ENCODE data around the gene PEX7.
"Not testable (repeated sequence)": the region's sequence is repeated elsewhere in the genome, so short reads cannot be mapped to it uniquely, and the experiment has no call there.

Gene PEX7

DNA sequence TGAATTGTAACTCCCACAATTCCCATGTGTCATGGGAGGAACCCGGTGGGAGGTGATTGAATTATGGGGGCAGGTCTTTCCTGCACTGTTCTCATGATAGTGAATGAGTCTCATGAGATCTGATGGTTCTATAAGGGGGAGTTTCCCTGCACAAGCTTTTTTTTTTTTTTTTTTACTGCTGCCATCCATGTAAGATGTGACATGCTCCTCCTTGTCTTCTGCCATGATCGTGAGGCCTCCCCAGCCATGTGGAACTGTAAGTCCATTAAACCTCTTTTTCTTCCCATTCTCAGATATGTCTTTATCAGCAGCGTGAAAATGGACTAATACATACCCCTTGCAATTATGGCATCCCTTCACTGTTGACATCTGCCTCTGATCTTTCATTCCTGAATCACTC, 82.1 kb downstream of the PEX7 start:
- not testable (repeated sequence) for DNase-seq

DNA sequence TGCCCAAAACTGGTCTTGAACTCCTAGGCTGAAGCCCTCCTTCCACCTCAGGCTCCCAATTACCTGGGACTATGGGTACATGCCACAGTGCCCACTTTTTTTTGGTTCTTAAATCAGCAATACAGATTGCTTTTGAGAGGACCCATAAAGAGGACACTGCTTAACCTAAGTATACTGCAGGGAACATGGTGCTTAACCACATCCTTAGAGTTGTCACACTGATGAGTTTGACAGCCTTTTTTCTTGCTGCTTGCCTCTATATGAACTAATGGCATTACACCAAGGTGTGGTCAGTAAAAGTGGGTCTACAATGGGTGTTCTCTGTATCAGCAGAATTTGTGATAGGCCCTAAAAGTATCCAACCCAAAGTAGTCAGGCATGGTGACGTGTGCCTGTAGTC, 92.6 kb downstream of the PEX7 start:
- DNase-seq, result no peak

DNA sequence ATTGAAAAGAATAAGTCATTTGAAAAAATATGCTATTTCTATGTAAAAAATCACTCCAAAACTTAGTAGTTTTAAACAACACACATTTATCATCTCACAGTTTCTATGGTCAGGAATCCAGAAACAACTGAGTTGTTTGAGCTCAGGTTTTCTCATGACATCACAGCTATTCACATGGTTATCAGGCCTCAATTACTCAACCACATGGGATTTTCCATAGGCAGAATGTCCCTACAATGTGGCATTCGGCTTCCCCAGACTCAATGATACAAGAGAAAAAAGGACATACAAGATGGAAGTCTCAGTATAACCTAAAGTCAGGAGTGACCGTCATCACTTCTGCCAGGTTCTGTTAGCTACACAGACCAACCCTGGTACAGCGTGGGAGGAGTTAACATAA, 96.3 kb downstream of the PEX7 start:
- no peak for DNase-seq

DNA sequence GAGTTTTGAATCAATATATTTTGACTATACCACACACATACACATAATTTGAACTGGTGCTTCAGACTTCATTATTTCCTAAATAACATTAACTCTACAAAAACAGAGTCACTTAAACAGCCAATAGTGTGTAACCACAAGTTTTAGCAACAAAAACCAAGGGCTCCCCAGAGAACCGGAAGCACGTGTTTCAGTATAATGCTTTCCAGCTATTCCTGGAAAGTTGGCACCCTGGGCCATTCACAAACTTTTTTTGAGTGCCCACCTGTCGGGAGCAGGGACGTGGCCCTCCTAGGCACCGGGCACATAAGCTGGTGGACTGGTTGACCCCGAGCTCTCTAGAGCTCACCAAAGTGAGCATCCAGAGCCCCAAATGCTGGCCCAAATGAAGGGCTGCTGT, 97.8 kb downstream of the PEX7 start:
- DNase-seq, result no peak

DNA sequence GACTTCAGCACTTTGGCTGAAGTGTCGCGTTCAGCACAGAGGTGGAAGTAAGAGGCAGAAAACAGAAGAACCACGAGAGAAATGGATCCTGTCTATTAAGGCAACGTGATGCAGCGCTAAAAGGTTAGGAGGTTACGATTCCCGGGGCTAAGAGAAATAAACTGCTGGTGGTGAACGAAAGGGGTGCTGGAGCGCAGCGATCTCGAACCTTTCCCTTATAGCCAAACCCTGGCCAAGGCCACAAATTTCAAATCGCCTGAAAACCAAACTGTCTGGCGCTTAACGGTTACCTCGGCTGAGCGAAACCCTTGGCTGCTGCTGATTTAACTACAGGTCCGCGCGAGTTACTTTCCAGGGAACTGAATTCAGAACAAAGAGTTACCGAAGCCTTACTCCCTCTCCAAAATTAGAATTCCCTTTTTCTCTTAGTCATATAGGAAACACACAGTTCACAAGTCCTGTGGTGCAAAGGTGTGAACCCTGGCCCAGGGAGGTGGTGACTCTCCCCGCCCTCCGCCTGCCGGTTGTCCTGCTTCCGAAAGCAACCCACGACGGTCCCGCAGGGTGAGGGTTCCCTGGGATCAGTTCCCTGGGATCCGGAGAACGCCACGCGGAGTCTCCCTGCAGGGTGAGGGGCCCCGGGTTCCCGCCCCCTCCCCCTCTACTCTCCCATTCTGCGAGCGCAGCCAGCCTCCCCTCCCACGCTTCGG, 98.4 kb downstream of the PEX7 start:
- DNase-seq, result no peak

DNA sequence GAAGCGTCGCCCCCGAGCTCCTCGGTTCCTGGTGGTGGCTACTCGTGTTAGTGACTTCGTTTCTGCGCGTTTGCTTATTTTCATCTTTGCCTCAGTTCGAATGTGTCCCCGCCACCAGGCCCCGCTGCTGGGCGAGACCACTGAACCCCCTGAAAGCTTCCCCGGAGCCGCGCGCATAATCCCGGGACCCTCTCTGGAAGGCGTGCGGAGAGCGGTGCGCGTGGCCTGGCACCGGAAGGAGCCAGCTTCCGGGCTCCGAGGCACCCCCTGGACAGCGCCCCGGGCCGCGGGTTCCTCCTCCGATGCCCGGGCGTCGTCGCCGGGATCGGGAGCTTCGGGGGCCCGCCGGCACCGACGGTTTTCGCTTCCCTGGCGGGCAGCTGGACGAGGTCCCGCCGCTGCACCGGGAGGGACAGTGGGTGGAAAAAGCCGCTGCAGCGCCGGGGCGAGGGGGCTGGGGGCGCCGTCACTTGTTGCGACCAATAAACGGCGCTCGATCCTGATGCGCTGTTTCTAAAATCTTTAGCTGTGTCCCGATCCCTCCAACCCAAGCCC, 99.1 kb downstream of the PEX7 start:
- DNase-seq, result no peak

DNA sequence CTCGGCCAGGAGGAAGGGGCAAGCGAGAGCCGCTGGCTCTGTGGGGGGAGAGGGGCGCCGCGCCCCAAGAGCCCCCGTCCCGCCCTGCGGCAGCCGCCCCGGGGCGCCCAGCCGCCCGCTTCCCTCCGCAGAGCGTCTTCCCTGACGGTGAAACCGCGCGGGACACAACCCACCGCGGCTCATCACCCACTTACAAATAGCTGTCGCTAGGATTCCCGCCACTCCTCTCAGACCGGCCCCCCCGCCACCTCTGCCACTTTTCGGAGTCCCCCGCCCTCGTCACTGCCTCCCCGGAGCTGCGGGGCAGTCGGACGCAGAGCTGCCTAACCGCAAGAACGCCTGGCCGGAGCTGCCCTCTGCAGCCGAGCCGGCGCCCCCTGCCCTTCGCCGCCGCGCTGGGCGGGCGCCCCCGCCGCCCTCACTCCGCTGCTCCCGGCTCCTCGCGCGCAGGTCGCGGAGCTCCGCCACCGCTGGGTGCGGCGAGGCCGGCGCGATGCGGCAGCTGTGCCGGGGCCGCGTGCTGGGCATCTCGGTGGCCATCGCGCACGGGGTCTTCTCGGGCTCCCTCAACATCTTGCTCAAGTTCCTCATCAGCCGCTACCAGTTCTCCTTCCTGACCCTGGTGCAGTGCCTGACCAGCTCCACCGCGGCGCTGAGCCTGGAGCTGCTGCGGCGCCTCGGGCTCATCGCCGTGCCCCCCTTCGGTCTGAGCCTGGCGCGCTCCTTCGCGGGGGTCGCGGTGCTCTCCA, 99.7 kb downstream of the PEX7 start, which contains the start of gene SLC35D3:
SLC35D3 (plus strand) TSS at position 366 of the 749 bp plus-strand sequence; CDS start at position 494, 128 bp downstream.
- DNase-seq, result no peak

DNA sequence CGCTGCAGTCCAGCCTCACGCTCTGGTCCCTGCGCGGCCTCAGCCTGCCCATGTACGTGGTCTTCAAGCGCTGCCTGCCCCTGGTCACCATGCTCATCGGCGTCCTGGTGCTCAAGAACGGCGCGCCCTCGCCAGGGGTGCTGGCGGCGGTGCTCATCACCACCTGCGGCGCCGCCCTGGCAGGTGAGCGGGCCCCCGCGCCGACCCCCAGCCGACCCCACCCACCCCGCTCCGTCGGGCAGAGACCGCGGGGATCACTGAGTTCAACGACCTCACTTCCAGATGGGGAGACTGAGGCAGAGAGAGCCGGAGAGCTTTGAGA, 100.3 kb downstream of the PEX7 start:
- DNase-seq, result no peak

DNA sequence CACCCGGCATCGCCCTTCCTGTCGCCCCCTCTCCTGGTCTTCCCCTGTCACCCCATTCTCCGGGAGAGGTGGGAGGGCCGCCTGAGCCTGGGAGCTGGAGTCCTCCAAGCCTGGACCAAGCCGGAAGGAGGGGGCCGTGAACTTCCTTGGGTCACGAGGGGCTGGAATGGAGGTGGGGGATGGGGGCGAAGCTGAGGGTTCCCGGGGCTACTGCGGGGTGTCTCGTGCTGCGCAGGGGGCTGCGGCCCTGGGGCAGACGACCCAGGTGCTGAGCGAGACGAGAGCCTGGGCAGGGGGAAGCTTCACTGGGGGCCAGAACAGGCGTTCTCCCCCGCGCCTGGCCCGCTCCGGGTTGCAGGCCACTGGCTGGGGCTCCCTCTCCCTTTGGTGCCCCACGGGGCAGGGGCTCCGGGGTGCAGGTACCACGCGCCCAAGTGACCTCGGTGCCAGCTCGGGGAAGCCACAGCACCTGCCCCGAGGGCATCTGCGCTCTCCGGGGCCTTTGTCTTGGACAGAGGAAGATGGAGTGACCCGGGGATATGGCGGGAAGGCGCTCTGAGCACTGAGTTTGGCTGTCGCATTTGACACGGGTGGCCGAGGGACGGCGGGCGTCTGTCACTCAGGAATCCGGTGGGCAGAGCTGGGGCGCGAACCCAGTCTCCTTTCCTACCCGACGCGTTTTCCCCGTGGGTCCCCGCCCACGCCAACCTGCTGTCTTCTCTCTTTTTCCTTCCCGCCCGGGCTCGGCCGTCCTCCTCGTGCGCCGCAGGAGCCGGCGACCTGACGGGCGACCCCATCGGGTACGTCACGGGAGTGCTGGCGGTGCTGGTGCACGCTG, 100.9 kb downstream of the PEX7 start:
- no peak for DNase-seq

DNA sequence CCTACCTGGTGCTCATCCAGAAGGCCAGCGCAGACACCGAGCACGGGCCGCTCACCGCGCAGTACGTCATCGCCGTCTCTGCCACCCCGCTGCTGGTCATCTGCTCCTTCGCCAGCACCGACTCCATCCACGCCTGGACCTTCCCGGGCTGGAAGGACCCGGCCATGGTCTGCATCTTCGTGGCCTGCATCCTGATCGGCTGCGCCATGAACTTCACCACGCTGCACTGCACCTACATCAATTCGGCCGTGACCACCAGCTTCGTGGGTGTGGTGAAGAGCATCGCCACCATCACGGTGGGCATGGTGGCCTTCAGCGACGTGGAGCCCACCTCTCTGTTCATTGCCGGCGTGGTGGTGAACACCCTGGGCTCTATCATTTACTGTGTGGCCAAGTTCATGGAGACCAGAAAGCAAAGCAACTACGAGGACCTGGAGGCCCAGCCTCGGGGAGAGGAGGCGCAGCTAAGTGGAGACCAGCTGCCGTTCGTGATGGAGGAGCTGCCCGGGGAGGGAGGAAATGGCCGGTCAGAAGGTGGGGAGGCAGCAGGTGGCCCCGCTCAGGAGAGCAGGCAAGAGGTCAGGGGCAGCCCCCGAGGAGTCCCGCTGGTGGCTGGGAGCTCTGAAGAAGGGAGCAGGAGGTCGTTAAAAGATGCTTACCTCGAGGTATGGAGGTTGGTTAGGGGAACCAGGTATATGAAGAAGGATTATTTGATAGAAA, 101.7 kb downstream of the PEX7 start:
- no peak for DNase-seq

DNA sequence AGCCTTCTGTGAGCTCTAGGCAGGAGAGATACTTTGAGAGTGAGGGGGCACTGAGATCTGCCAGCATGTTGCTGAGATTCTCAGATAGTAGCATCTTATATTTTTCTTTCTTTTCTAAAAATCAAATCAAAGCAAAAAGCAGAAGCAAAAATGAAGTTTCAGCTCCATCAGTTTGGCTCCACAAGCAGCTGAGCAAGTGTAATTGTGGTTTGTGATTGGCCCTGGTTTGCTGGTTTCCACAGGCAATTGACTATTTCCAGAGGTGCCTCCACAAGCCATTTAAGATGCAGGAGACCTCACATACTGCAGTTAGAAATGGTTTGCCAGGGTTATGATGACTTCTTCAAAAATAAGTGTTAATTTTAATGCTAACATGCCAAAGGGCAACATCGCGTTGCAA, 104.0 kb downstream of the PEX7 start:
- no peak for DNase-seq

DNA sequence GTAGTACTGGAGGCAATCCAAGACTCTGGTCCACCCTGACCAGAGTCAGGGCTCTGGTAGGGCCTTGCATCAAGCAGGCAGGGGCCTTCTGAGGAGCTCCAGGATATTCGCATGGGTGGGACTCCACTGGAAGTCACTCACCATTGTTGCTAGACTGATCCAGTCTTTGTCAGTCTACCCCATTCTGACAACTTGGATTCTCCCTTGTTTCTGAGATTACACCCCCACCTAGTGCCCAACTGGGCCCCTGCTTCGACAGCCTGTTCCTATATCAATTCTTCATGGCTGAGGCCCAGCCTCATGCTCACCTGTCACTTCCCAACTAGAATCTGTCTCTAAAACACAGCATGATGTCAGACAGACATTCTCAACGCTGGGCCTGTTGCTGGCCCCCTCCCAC, 104.9 kb downstream of the PEX7 start:
- no peak for DNase-seq

DNA sequence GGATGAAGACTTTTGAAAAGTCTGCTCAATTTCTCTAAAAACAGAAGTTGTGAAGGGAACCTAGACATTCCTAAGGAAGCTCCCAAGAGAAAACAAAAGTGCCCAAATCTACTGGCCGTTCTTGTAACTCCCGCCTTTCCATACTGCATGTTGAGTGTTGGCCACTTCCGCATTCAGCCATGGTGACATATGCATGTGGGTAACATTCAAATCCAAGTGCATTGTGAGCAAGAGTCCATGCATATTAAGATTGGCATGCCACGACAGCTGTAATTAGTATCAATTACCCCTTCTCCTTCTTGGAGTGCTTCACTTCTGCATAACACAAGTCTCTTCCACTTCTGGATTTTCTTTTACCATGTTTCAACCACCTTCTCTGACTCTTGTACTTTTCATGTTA, 108.1 kb downstream of the PEX7 start:
- DNase-seq, result no peak

DNA sequence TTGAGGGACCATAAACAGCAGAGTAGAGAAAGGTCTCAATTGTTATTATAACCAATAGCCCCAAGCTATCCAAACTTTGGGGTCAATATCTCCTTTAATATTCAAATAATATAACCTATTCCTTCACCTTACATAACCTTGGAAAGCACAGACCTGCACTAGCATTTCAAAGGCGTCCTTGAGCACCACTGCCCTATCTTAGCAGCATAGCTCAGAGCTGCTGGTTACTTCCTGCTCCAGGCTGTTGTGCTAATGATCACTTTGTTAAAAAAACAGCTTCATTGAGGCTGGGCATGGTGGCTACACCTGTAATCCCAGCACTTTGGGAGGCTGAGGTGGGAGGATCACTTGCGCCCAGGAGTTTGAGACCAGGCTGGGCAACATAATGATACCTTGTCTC, 110.2 kb downstream of the PEX7 start:
- no peak for DNase-seq

DNA sequence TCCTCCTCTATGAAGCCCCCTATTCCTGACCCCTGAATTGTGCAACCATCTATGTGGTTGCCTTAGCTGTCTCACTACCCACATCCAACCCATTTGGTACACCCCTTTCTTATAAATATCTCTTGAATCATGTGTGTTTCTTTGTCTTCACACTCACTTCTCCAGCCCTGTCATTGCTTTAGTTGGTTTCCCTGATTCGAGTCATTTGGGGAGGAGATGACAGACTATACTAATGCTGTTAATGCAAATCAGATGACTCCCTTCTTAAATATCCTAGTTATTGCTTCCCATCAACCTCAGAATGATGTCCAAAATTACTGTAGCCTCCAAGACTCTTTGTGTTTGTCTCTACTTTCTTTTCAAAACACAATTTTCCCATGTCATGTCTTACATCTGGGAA, 122.7 kb downstream of the PEX7 start:
- no peak for DNase-seq

DNA sequence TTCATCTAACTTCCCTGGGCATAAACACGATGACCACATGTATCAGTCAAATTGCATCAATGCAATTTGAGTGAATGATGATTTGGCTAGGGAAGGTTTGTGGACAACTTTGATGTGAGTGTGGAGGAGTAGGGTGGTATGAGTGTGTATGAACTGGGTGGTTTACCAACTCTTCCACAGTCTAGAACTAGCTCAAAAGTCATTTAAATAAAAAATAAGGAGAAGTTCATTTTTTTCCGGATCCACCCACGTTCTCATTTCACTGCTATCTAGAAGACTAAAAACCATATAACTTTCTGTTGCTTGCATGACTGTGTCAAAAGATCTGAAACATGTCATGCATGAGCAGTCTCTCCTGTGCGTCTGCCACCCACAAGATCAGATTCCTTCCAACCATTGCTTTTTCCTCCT, 123.3 kb downstream of the PEX7 start:
- DNase-seq, result no peak

DNA sequence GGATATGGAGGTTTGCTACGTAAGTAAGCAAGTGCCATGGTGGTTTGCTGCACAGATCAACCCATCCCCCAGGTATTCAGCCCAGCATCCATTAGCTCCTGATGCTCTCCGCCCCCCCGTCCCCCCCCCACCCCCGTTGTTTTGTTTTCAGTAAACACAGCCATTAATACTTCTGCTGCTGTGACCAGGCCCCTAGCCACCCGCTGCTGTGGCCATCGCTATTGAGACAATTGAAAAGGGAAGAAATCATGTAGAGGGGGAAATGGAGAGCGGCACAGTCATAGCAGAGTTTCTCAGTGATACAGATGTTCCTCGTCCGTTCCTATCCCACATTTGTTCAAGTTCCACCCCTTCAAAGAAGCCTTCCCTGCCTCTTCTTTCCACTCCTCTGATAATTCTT, 124.6 kb downstream of the PEX7 start:
- no peak for DNase-seq

DNA sequence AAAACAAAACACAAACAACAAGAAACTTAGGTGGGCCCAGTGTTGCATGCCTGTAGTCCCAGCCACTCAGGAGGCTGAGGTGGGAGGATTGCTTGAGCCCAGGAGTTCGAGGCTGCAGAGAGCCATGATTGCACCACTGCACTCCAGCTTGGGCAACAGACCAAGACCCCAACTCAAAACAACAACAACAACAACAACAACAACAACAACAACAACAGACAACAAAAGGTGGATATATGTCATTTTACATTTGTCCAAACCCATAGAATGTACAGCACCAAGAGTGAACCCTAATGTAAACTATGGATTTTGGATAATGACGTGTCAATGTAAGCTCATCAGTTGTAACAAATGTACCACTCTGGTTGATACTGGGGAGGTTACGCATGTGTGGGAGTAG, 127.6 kb downstream of the PEX7 start:
- not testable (repeated sequence) for DNase-seq

DNA sequence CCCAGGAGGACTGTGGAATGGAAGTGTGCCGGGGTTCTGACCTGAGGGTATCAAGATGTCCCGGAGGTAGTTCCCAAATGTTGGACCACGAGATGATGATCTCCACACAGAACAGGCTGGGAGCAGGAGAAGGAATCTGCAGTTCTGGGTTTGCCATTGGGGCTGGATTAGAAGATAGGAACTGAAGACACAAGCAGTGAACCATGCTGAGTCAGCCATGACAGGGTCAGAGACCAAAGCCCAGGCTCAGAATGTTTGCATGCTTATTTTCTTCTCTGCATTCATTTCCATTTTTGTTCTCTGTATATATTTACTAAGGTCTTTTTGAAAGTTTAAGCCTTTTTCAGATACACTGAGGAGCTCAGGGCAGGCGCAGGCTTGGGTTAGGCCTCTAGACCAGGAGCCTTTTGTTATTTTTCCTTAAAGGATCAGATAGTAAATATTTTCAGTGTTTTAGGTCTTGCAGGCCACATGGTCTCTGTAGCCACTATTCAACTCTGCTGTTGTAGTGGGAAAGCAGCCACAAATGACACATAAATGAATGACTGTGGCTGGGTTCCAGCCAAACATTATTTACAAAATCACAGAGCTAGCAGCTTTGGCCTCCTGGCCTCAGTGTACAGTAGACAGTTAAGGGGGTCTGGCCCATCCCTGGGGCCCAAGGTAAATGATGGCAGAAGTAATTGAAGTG, 128.2 kb downstream of the PEX7 start:
- no peak for DNase-seq

DNA sequence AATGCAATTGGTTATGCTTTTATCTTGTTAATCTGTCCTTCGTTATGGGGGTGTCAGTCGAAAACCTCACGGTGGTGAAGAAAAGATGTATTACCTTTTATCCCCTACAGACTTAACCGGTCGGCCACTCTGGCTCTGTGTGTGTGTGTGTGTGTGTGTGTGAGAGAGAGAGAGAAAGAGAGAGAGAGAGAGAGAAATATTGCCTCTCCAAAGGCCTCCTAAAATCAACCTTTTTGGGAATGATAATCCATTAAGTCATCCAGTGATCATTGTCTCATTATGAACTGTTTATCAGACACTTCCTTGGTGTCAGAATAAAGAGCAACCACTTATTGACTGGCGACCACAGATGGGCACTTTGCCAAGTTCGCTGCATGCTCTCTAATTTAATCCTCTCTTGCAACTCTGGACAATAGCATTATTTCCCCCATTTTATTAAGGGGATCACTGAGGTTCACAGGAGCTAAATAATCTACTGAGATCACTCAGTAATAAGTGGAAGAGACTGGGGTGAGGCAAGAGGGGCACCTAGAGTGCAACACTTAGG, 130.4 kb downstream of the PEX7 start:
- DNase-seq, result no peak

DNA sequence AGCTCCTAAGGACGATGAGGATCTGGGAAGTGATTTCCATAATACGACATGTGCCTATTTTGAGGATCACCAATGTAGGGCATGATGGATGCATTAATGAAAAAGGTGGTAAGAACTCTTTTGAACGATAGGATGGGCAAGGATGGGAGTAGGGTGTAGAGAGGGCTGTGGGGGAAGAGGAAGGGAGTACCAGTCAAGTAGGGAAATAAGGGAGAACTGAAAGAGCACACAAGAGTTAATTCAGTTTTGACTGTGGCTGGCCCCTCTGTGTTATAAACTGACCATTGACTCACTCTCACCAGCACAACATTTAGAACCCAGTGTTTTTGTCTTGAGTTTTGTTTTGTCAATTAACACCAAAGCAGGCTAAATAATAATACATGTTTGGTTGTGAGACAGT, 132.7 kb downstream of the PEX7 start:
- DNase-seq, result no peak

All from CD4-positive, alpha-beta T cell treated with Interleukin-4 for 1 hour (primary cell).